Panc1 (cell line): ENCODE measurements around the gene KIRREL3. TPM values are rescaled to one million over a fixed set of nuclear protein-coding genes. Genes with fewer than 3 reads are reported as not detected.

ENCODE experiments used
- ATAC-seq: fragments of 200-7000 bp; cut with Tn5 transposase; 2 replicates; pipeline ENCODE4 v1.9.1; 2020; ENCODE audit warnings: mild to moderate bottlenecking, moderate library complexity
- BruUV-seq: library from RNA; stranded (reverse); fragments of 400-500 nt; replicated peaks from 2 replicates; lab custom pipeline; 2021; lab: Mats Ljungman, UMichigan
- CTCF ChIA-PET: fragments of 300-600 bp; sonication (Branson Sonifier 250); formaldehyde crosslinking; loops from one replicate; lab custom pipeline; 2022; ENCODE audit warnings: antibody characterized with exemption; lab: Charles Lee
- POLR2A ChIA-PET: fragments of 300-600 bp; sonication (Branson Sonifier 250); formaldehyde crosslinking; loops from one replicate; lab custom pipeline; 2022; ENCODE audit warnings: antibody characterized with exemption; lab: Charles Lee
- DNase-seq: peaks from one replicate; pipeline ENCODE4 v3.0.0-alpha.2; 2010; ENCODE audit warnings: low read depth, low spot score
- H3K27ac ChIP-seq: 2 replicates; pipeline ENCODE4 v1.5.1; 2011; ENCODE audit warnings: mild to moderate bottlenecking, low read length, inconsistent platforms
- H3K27me3 ChIP-seq: fragments of 200-500 bp; sonication (Bioruptor generic); 2 replicates; pipeline ENCODE4 v1.6.0; 2014; ENCODE audit warnings: low read length, inconsistent platforms; ENCODE audit not compliant: control insufficient read depth, insufficient read depth
- H3K36me3 ChIP-seq: fragments of 200-500 bp; sonication (Bioruptor generic); 2 replicates; pipeline ENCODE4 v1.5.1; 2014; ENCODE audit warnings: inconsistent platforms, mild to moderate bottlenecking, low read length, moderate library complexity; ENCODE audit not compliant: control insufficient read depth, insufficient read depth
- H3K4me1 ChIP-seq: 2 replicates; pipeline ENCODE4 v1.5.1; 2011; ENCODE audit warnings: inconsistent platforms, mild to moderate bottlenecking, low read length, moderate library complexity; ENCODE audit not compliant: control insufficient read depth, insufficient read depth
- H3K4me3 ChIP-seq, 2 experiments: 2 replicates each; pipeline ENCODE4 v1.5.1; 2011 to 2012; ENCODE audit warnings: low read depth in 2 of 2, low read length in 2 of 2, mild to moderate bottlenecking in 2 of 2, inconsistent platforms in 1 of 2, moderate library complexity in 1 of 2
- H3K9me3 ChIP-seq: fragments of 200-500 bp; sonication (Bioruptor generic); 2 replicates; pipeline ENCODE4 v1.5.1; 2014; ENCODE audit warnings: low read depth, mild to moderate bottlenecking, inconsistent platforms, low read length, moderate library complexity; ENCODE audit not compliant: control insufficient read depth, insufficient read depth
- CTCF ChIP-seq: fragments of 450-650 bp; IDR thresholded peaks from 2 replicates; pipeline ENCODE4 v1.5.1; 2017; ENCODE audit warnings: mild to moderate bottlenecking
- POLR2AphosphoS5 ChIP-seq: IDR thresholded peaks from 2 replicates; pipeline ENCODE4 v1.6.1; 2012; ENCODE audit warnings: mild to moderate bottlenecking, low read depth, low read length, moderate library complexity
- REST ChIP-seq, 2 experiments: IDR thresholded peaks; 2 replicates each; pipeline ENCODE4 v1.6.1; 2011 to 2012; ENCODE audit warnings: low read depth in 2 of 2, control low read depth in 1 of 2, low read length in 1 of 2, mild to moderate bottlenecking in 1 of 2, moderate library complexity in 1 of 2; ENCODE audit not compliant: insufficient read depth in 1 of 2
- SIN3A ChIP-seq: IDR thresholded peaks from 2 replicates; pipeline ENCODE4 v1.6.1; 2012; ENCODE audit warnings: low read depth, mild to moderate bottlenecking, low read length, moderate library complexity, borderline replicate concordance; ENCODE audit not compliant: insufficient read depth
- TCF7L2 ChIP-seq: IDR thresholded peaks from 2 replicates; pipeline ENCODE4 v1.6.1; 2011; ENCODE audit warnings: mild to moderate bottlenecking, low read depth, low read length, inconsistent platforms
- in situ Hi-C: cut with HindIII; loops from 2 replicates; pipeline ENCODE4 v1.10.0; 2016; ENCODE audit warnings: low sequenced_read_pairs, low pct_unique_long_range_greater_than_20kb
- intact Hi-C: fragments of 100-400 bp; cut with micrococcal nuclease; formaldehyde crosslinking; loops from one replicate; pipeline ENCODE4 v1.10.0; 2022; ENCODE audit not compliant: unreplicated experiment
- total RNA-seq: library from RNA; stranded (reverse); gene quantifications from one replicate; pipeline ENCODE4 v1.2.1, GENCODE V29; 2021; ENCODE audit not compliant: unreplicated experiment

Gene KIRREL3
- total RNA-seq, 1 experiment from 2014 or later: 0.36 TPM

DNA sequence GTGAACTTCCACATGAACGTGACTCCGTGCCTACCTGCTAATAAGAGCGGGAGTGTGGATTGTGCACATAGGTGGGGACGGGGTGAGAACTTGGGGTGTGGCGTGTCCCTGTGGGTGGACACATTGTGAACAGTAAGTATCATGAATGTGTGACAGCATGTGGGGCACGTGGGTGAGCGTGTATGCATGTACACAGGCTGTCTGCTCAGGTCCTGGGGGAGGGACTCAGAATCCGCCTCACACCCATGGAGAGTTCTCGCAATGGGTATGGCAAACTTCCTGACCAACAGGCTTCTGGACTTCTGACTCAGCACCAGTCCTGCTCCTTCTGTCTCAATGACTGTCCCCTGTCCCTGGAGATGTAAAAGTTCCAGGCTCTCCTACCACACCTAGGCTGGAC, 422.1 kb downstream of the KIRREL3 start:
- ChIA-PET POLR2A (no interaction called here), CTCF (interaction anchor here (0.7 kb wide), 1 partner anchor 11 kb away, joined by 4 read pairs; no protein-coding TSS in a partner anchor)
- Histone ChIP-seq H3K27me3 (peaks cover 23% of the 10 kb centered on the region), H3K4me3 (no peak overlapping the region), H3K9me3 (no peaks in the 10 kb centered on the region), H3K4me1 (no peaks in the 10 kb centered on the region), H3K27ac (no peak overlapping the region), H3K36me3 (no peaks in the 10 kb centered on the region)
- ATAC-seq: peak; percentile 28; the same call in 1 of the 2 replicates
- BruUV-seq: no TSS peak
- in situ Hi-C loops: no loop called here
- intact Hi-C loops: no loop called here
- DNase-seq: no peak
- TF ChIP-seq TCF7L2 (no peak), SIN3A (no peak), CTCF (no peak), POLR2AphosphoS5 (no peak), REST (IDR thresholded peaks at IDR 0.05; ENCODE audit: insufficient read depth in 1 of 2, low read depth in 2 of 2, low read length in 1 of 2) (no peak)

- no TSS peak for BruUV-seq
- DNase-seq (no peak), ATAC-seq (no peak)
- in situ Hi-C loops: no loop called here
- CTCF ChIA-PET: interaction anchor here (0.7 kb wide), 1 partner anchor 11 kb away, joined by 4 read pairs; no protein-coding TSS in a partner anchor
- H3K27me3 ChIP-seq: peaks cover 23% of the 10 kb centered on the region
- no peaks in the 10 kb centered on the region for H3K9me3 ChIP-seq
- no peak overlapping the region for H3K4me3 ChIP-seq
- H3K36me3 ChIP-seq: no peaks in the 10 kb centered on the region
- no peak for TF ChIP-seq CTCF
- TF ChIP-seq TCF7L2: no peak
- TF ChIP-seq POLR2AphosphoS5: no peak
- no peak for TF ChIP-seq SIN3A
- TF ChIP-seq REST (IDR thresholded peaks at IDR 0.05; ENCODE audit: insufficient read depth in 1 of 2, low read depth in 2 of 2, low read length in 1 of 2): no peak
- H3K27ac ChIP-seq: no peak overlapping the region
- H3K4me1 ChIP-seq: no peaks in the 10 kb centered on the region
- intact Hi-C loops: no loop called here
- POLR2A ChIA-PET: no interaction called here
Observed at GRCh38 chr11:126578021-126578420, 422.5 kb downstream of the KIRREL3 start.
